GM21737 (cell line): Measurements from ENCODE around the gene ZNF684.
"Not testable (repeated sequence)": the region's sequence is repeated elsewhere in the genome, so short reads cannot be mapped to it uniquely, and the experiment has no call there.

Experiments
- ATAC-seq: cut with Tn5 transposase; IDR thresholded peaks from one replicate; pipeline ENCODE4 v1.9.1; 2021; ENCODE audit warnings: mild to moderate bottlenecking, moderate library complexity; ENCODE audit not compliant: unreplicated experiment

The ZNF684 gene

DNA sequence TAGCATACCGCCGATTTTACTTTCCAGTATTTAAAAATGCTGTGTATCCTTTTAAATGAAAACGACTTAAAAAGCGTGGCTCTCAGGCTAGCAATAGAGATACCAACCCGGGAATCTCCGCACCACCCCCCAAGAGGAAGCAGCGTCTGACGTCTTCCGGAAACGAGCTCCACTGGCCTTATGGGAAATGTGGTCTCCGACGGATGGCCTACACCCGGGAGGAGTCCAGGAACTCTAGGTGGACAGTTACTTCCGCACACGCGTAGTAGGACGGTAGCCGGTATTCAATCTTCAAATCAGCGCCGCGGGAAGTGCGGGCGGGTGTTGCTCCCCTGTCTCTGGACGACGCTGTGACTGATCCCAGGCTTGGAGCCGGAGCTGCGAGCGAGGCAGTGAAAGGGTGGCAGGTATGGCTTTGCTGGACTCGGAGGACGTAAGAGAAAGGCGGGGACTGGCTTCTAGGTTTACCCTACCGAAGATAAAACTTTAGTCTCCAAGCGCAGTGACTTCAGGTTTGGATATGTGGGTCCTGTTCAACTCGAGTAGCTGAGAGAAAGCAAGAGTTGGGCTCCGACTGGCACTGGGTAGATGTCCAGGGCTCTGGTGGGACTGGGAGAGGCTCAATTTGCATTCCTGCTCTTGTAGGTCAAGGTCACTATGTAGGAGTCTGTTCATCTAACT is at the start of gene ZNF684:
ZNF684 (plus strand) TSS at position 257 of the 681 bp plus-strand sequence. CDS start 1,530 bp downstream, outside the sequence.
- peak; percentile 94 for ATAC-seq

DNA sequence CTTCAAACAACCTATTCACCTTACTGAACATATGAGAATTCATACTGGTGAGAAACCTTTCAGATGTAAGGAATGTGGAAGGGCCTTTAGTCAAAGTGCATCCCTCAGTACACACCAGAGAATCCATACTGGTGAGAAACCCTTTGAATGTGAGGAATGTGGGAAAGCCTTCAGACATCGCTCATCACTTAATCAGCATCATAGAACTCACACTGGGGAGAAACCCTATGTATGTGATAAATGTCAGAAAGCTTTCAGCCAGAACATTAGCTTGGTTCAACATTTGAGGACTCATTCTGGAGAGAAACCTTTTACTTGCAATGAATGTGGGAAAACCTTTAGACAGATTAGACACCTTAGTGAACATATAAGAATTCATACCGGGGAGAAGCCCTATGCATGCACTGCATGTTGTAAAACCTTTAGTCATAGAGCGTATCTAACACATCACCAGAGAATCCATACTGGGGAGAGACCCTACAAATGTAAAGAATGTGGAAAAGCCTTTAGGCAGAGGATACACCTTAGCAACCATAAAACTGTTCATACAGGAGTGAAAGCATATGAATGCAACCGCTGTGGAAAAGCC is 36.0 kb upstream of the ZNF684 start:
- no peak for ATAC-seq

DNA sequence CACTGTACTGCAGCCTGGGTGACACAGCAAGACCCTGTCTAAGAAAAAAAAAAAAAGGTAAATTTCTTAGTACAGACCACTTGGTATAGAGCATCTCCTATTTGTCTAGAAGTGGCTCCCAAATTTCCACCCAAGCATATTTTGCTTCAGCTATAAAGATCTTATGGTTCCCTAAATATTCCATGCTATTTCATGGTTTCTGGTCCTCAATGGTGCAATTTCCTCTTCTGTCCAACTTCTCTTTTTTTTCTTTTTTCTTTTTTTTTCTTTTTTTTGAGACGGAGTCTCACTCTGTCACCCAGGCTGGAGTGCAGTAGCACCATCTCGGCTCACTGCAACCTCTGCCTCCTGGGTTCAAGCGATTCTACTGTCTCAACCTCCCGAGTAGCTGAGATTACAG is 28.8 kb upstream of the ZNF684 start:
- ATAC-seq = not testable (repeated sequence)

DNA sequence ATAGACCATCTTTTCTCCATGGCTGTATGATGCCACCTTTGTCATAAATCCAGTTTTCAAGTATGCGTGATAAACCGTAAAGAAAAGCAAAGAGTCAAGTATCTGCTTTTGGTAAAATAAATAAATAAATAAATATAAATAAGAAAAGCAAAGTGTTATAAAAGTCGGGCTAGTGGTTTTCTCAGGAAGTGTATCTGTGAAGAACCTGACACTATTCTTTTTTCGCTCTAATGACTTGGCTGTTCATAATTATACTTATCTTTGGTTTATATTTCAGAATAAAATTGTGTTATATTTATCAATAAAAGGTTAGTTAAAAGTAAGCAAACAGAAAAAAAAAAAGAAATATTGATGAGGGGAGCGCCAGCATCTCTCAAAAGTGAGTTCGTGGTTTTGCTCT is 23.5 kb upstream of the ZNF684 start:
- no peak for ATAC-seq

DNA sequence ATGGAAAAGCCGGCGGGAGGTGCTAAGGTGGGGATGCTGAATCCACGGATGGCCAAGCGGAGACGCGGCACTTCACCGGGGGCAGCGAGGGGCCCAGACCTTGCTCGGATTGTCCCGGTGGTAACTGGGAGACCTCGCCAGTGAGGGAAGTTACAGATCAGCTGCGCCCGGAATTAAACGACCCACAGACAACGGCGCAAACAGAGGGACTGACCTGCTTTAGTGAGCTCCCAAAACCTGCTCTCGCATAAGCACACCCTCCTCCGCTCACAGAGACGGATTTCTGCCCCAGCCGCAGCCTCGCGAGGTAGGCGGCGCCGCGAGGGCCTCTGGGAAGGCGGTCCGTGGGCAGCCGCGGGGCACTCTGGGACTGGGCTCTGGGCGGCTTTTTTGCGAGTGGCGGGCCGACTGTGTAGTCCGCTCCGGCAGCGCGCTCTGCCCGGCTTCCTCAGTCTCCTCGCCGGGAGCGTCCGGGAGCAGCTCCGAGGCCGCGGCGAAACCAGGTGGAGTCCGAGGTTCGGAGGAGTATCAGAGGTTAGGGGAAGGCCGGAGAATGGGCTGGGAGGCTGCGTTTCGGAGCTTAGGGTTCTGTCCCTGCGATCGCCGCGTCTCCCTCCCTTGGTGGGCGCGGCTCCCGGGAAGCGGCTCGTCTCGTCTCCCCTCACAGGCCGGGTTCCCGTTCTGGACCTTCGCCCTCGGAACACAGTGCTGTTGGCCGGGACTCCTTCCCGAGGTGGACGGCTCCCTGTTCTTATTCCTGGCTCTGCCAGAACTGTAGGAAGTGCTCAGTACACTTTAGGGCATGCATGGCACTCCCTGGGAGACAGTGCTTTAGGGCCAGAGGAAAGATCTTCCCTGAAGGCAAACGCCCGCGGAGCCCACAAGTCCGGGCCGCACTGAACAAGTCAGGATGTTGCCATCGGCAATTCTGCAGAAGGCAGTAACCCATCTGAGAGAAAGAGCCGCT is 22.8 kb upstream of the ZNF684 start, which contains the start of gene EXO5:
EXO5 (plus strand) TSS at position 393 of the 967 bp plus-strand sequence. CDS start 5,778 bp downstream, outside the sequence.
- peak; percentile 74 for ATAC-seq

DNA sequence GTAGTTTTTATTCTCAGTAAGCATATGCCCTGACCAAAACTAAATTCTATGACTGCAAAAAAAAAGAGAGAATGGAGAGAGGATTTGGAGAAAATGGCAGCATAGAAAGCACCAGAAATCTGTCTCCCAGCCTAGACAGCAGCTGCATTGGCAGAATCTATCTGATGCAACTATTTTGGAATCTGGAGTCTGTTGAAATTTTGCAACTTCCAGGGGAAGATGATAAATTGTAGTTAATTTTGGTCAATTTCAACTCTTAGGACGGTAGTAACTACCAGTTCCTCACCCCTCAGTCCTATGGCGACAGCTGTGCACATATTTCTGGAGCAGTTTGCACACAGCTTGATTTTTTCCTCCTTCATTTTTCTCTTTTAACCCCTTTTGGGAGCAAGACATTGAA is 11.9 kb upstream of the ZNF684 start:
- no peak for ATAC-seq

DNA sequence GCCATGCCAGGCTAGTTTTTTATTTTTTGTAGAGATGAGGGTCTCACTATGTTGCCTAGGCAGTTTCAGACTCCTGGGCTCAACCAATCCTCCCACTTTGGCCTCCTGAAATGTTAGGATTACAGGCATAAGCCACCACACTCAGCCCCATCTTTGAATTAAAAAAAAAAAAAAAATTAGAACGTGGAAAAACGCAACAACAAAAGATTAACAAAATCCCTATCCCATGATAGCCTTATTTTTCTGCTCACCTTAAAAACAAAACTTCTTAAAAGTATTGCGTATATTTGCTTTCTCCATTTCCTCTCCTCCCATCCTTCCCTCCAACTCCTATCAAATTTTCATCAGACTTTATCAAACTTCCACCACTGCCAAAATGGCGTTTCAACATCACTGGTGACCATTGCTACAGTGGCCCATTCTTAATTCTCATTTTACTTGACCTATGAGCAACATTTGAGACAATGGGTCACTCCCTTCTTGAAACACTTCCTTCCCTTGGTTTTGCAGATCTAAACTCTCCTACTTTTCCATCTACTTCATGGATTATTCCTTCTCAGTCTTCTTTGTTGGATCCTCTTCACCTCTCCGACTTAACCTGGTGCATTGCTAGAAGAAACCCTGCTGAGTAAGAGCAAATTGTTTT is 579 bp upstream of the ZNF684 start:
- ATAC-seq = no peak

DNA sequence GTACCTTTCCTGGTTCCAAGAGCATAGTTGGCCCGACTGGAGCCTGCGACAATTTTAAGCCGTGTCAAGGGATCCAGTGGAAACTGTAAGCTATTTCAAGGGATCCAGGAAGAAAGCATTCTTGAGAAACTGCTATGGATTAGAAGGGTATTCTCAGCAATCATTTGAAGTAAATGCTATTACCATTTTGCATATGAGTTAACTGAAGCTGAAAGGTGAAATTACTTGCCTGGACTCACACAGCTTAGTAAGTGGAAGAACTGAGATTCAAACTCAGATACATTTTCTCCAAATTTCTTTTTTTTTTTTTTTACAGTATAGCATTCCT is 589 bp downstream of the ZNF684 start:
- ATAC-seq = no peak

DNA sequence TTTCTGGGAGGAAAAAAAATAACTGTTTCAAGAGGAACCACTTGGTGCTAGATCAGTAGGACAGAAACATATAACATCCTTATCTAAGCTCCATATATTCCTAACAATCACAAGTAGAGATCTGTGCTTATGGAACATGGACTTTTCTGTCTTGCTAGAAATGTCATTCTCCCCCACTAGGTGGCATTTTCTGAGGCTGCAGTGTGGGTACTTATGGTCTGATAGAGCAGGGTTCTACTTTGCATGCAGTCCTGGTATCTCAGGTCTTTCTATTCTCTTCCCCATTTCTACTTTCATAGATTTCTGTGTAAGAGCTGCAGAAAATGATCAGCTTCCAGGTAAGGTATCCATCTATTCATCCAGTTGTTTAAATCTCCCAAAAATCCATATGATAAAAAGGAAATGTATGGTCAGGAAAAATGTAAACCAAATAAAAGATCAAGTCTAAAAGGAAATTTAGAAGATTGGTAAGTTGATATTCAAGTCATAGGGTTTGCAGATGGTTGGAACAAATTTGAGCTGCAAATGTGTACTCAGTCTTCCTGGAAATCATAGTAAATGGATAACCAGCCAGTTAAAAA is 1.5 kb downstream of the ZNF684 start:
- no peak for ATAC-seq

DNA sequence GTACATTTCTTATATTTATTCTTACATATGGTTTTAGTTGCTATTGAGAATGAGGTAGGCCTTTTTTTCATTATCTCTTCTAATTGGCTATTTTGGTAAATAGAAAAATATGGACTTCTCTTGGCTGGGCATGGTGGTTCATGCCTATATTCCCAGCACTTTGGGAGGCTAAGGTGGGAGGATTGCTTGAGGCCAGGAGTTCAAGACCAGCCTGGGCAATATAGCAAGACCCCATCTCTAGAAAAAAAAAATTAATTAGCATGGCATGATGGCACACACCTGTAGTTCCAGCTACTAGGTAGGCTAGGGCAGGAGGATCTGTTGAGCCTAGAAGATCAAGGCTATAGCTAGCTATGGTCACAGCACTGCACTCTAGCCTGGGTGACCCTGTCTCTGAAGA is 3.2 kb downstream of the ZNF684 start:
- no peak for ATAC-seq

DNA sequence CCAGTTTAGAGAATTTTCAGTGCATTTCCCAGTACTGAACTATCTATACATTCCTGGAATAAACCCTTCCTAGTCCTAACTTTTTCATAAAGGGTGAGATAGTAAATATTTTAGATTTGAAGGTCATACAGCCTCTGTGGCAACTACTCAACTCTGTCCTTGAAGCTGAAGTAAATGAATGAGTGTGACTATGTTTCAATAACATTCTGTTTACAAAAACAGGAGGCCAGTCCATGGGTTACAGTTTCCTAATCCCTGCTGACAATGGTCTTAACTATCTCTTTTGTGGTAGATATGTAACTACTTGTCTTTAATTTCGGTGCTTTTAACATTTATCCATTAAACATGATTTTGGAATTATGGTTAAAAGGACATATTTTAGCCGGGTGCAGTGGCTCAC is 4.3 kb downstream of the ZNF684 start:
- no peak for ATAC-seq

DNA sequence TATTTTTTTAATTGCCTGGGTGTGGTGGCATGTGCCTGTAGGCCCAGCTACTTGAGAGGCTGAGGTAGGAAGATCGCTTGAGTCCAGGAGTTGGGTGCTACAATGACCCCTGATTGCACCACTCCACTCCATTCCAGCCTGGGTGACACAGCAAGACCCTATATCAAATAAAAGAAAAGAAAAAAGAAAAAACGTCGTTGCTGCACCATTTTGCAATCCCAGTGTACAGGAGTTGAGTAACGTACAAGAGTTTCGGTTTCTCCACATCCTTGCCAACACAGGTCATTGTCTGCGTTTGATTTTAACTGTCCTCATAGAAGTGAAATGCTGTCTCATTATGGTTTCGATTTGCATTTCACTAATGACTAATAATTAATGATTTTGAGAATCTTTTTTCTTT is 7.9 kb downstream of the ZNF684 start:
- no peak for ATAC-seq

DNA sequence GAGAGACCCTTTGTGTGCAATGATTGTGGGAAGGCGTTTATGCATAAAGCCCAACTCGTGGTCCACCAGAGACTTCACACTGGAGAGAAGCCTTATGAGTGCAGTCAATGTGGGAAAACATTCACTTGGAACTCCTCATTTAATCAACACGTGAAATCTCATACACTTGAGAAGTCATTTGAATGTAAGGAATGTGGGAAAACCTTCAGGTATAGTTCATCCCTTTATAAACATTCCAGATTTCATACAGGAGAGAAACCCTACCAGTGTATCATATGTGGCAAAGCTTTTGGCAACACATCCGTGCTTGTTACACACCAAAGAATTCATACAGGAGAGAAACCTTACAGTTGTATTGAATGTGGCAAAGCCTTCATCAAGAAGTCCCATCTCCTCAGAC is 15.5 kb downstream of the ZNF684 start:
- ATAC-seq = no peak

DNA sequence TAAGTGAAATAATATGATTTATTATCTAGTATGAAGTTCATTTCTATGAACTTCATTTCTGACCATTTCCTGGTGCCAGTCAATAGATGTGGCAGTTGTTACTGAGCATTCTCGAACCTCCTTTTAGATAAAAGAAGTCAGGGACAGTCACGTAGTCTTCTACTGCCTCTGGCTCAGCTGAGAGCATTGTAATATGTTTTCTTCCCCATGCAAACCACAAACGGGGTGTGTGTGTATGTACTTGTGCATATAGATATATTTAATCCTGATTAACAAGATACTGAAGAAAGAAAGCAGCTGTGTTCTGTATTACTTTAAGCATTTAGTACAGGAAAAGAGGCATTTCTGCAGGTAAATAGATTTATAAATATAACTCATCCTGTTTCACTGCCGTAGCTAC is 21.6 kb downstream of the ZNF684 start:
- no peak for ATAC-seq

DNA sequence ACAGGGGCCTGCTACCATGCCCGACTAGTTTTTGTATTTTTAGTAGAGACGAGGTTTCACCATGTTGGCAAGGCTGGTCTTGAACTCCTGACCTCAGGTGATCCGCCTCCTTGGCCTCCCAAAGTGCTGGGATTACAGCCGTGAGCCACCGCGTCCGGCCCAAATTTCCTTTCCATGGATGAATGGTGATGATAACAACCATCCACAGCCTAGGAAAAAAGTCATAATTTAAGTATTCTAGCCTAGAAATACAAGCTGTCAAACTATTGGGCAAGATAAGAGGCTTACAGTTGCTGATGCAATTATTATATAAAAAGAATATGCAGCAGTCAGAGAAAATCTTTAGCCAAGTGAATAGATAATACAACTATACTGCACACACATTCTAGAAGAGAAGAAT is 23.4 kb downstream of the ZNF684 start:
- not testable (repeated sequence) for ATAC-seq

DNA sequence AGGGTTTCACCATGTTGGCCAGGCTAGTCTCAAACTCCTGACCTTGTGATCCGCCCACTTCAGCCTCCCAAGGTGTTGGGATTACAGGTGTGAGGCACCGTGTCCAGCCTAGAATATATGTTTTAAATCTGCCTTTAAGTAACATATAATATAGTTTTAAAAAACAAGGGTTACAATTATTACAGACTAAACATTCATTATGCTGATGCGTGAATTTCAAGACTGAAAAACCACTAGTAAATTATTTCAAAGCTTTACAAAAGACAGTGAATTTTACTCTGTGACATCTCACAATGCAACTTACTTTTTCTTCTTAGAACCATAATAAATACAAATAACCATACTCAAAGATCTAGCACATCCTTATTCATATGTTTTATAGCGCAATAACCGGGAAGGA is 24.7 kb downstream of the ZNF684 start:
- ATAC-seq = no peak

DNA sequence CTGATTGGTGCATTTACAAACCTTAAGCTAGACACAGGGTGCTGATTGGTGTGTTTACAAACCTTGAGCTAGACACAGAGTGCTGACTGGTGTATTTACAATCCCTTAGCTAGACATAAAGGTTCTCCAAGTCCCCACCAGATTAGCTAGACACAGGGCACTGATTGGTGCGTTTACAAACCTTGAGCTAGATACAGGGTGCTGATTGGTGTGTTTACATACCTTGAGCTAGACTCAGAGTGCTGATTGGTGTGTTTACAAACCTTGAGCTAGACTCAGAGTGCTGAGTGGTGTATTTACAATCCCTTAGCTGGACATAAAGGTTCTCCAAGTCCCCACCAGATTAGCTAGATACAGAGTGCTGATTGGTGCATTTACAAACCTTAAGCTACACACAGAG is 26.8 kb downstream of the ZNF684 start:
- not testable (repeated sequence) for ATAC-seq

DNA sequence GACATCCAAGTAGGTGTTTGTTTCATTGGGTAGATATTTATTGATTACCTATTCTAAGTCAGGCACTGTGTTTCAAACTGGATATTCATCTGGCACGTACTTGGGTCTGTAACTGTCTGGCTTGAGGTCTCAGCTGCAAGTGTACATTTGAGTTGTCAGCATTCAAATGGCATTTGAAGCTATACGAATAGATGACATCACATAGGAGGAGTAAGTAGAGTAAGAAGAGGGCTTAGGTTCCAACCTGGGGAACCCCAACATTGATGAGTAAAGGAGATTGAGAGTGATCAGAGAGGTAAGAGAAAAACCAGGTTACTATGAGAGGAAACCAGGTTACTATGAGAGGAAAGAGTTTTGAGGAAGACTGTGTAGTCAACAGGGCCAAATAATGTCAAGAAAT is 30.7 kb downstream of the ZNF684 start:
- no peak for ATAC-seq

DNA sequence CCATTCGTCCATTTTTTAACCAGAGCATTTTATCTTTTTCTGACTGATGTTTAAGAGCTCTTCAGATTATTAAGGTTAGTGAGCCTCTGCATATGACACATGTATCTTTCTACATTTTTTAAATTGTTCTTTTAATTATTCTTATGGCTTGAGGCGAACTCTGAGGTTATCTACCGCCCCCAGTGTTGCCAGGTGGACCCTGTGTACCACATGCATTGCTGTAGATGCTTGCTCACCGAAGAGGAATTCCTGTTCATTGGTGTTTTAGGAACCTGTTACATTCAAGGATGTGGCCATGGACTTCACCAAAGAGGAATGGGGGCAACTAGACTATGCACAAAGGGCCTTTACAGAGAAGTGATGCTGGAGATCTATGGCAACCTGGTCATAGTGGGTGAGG is 31.8 kb downstream of the ZNF684 start:
- ATAC-seq = no peak

DNA sequence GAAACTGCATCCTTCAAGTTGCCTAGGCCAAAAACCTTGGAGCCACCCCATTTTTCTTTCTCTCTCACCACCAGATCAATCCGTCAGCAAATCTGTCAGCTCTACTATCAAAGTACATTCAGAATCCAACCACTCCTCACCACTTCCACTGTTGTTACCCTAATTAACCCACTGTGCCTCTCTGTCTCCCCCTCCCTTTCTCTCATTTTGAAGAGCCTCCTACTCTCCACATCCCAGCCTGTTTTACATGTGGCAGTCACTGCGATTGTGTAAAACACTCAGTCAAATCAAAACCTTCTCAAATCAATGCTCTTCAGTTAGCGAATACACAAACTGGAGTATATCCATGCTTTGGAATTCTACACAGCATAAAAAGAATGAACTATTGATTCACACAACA is 33.1 kb downstream of the ZNF684 start:
- no peak for ATAC-seq

DNA sequence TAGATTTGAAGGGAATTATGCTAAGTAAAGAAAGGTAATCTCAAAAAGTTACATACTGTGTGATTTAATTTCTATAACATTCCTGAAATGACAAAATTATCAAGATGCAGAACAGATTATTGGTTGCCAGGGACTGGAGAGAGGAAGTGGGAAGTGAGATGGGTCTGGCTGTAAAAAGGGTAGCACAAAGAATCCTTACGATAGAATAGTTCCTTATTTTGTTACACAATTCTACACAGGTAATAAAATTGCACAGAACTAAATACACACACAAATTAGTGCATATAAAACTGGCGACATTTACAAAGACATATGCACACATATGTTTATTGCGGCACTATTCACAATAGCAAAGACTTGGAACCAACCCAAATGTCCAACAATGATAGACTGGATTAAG is 33.5 kb downstream of the ZNF684 start:
- no peak for ATAC-seq
